Upper lobe of left lung (tissue), 6 donors: ENCODE results near the gene BCL3. TPM values are rescaled to one million over a fixed set of nuclear protein-coding genes. Genes with fewer than 3 reads are reported as not detected.

Experiments used
- ATAC-seq, 2 donors: fragments of 200-7000 bp; cut with Tn5 transposase; one replicate each; pipeline ENCODE4 v1.9.1; 2022; ENCODE audit warnings: mild to moderate bottlenecking in 2 of 2, moderate library complexity in 2 of 2; ENCODE audit not compliant: low FRiP score in 2 of 2
- DNase-seq, 2 donors: peaks; one replicate each; pipeline ENCODE4 v3.0.0-alpha.2; 2019 to 2020
- H3K27ac ChIP-seq, 4 donors: fragments of 200-600 bp; sonication (generic); one replicate each; pipeline ENCODE4 v1.5.1; 2016 to 2019
- H3K27me3 ChIP-seq, 4 donors: fragments of 200-600 bp; sonication (generic); one replicate each; pipeline ENCODE4 v1.5.1; 2017 to 2019
- H3K36me3 ChIP-seq, 4 donors: fragments of 200-600 bp; sonication (generic); one replicate each; pipeline ENCODE4 v1.5.1; 2016 to 2019
- H3K4me1 ChIP-seq, 4 donors: fragments of 200-600 bp; sonication (generic); one replicate each; pipeline ENCODE4 v1.5.1; 2018 to 2019
- H3K4me3 ChIP-seq, 4 donors: fragments of 200-600 bp; sonication (generic); one replicate each; pipeline ENCODE4 v1.5.1; 2017 to 2019; ENCODE audit warnings: mild to moderate bottlenecking in 2 of 4, moderate library complexity in 1 of 4
- H3K9me3 ChIP-seq, 4 donors: fragments of 200-600 bp; sonication (generic); one replicate each; pipeline ENCODE4 v1.5.1; 2018 to 2019
- CTCF ChIP-seq, 6 experiments: fragments of 450-650 bp in 4 of 6; fragments of 200-600 bp in 2 of 6; sonication (generic) in 2 of 6; IDR thresholded peaks; one replicate each; pipeline ENCODE4 v1.5.1; 2016 to 2019; ENCODE audit warnings: antibody characterized with exemption in 6 of 6
- EP300 ChIP-seq, 4 donors: sonication (generic); formaldehyde crosslinking; IDR thresholded peaks; one replicate each; pipeline ENCODE4 v1.5.1; 2017; ENCODE audit warnings: antibody characterized with exemption in 4 of 4, control low read depth in 2 of 4
- POLR2A ChIP-seq, 4 donors: fragments of 450-650 bp; IDR thresholded peaks; one replicate each; pipeline ENCODE4 v1.5.1; 2016 to 2017; ENCODE audit warnings: antibody characterized with exemption in 4 of 4, mild to moderate bottlenecking in 2 of 4
- POLR2AphosphoS5 ChIP-seq, 2 donors: sonication (generic); formaldehyde crosslinking; IDR thresholded peaks; one replicate each; pipeline ENCODE4 v1.5.1; 2017; ENCODE audit warnings: antibody characterized with exemption in 2 of 2
- WGBS, 2 donors: methylation state at CpG; one replicate each; pipeline ENCODE4 v1.1.5; 2017 to 2018; 5-methylcytosine and 5-hydroxymethylcytosine counted together
- total RNA-seq, 6 donors: library from RNA; depleted of rRNA in 4 of 6; stranded (reverse); fragments of >200 nt in 4 of 6; gene quantifications; one replicate each; pipeline versions ENCODE4 v1.1.0 to v1.2.1, GENCODE V29; 2016 to 2021
- donor health status: DM: no; HTN: no; CAD: no; lungs with moderate emphysema.
- donor health status: DM: no; HTN: yes; CAD: no; lungs with severe emphysema.

BCL3 gene
- total RNA-seq, 6 donors from 2014 or later, result 31.1 to 114 (median 71.6) TPM

GRCh38 chr19:44738136-44738535, 10.4 kb upstream of the BCL3 start:
- TF ChIP-seq POLR2A (IDR thresholded peaks at IDR 0.05) (no peak), CTCF (IDR thresholded peaks at IDR 0.05) (no peak), POLR2AphosphoS5 (IDR thresholded peaks at IDR 0.05) (no peak), EP300 (IDR thresholded peaks at IDR 0.05) (no peak)
- 84 to 85% methylated on average over 2 of the region's 2 CpGs for WGBS, 2 donors
- Histone ChIP-seq H3K9me3 (no peaks in the 10 kb centered on the region), H3K27ac (peak overlapping the region in 1 of 4 donors; percentile 44), H3K4me1 (peaks cover 39 to 57% (median 40%) of the 10 kb centered on the region in 4 donors), H3K4me3 (no peak overlapping the region), H3K27me3 (no peaks in the 10 kb centered on the region), H3K36me3 (no peaks in the 10 kb centered on the region)
- DNase-seq (no peak), ATAC-seq (no peak)

- DNase-seq, result peak in 1 of 2 donors; percentile 83
- peaks cover 47 to 65% (median 48%) of the 10 kb centered on the region in 4 donors for H3K4me1 ChIP-seq
- TF ChIP-seq POLR2AphosphoS5 (IDR thresholded peaks at IDR 0.05) (peak in 1 of 2 donors; percentile 47), CTCF (IDR thresholded peaks at IDR 0.05) (no peak), POLR2A (IDR thresholded peaks at IDR 0.05) (no peak), EP300 (IDR thresholded peaks at IDR 0.05) (no peak)
These were observed 9.6 kb upstream of the BCL3 start for GRCh38 chr19:44738603-44739558.

GRCh38 chr19:44740351-44740824, 8.1 kb upstream of the BCL3 start:
- 57 to 58% methylated on average over 3 of the region's 3 CpGs for WGBS, 2 donors
- no peak overlapping the region for H3K4me3 ChIP-seq
- peaks cover 61 to 80% (median 63%) of the 10 kb centered on the region in 4 donors for H3K4me1 ChIP-seq

More at GRCh38 chr19:44738603-44739558, 9.6 kb upstream of the BCL3 start:
- Histone ChIP-seq H3K9me3 (no peaks in the 10 kb centered on the region), H3K36me3 (no peaks in the 10 kb centered on the region), H3K27me3 (no peaks in the 10 kb centered on the region), H3K27ac (peak overlapping the region in 2 of 4 donors; percentile 11 to 44), H3K4me3 (no peak overlapping the region)
- ATAC-seq, result no peak
- 36 to 70% methylated on average over 10 to 11 of the region's 11 CpGs for WGBS, 2 donors

GRCh38 chr19:44741258-44741731, 7.2 kb upstream of the BCL3 start:
- DNase-seq (no peak), ATAC-seq (no peak)
- H3K36me3 ChIP-seq, result no peaks in the 10 kb centered on the region
- no peaks in the 10 kb centered on the region for H3K27me3 ChIP-seq
- H3K4me3 ChIP-seq, result no peak overlapping the region
- H3K27ac ChIP-seq, result peak overlapping the region; percentile 89 to 98 (median 97)
- H3K9me3 ChIP-seq, result no peaks in the 10 kb centered on the region
- peaks cover 70 to 88% (median 72%) of the 10 kb centered on the region in 4 donors for H3K4me1 ChIP-seq
- TF ChIP-seq EP300 (IDR thresholded peaks at IDR 0.05), result no peak
- no peak for TF ChIP-seq POLR2A (IDR thresholded peaks at IDR 0.05)
- TF ChIP-seq CTCF (IDR thresholded peaks at IDR 0.05), result no peak
- no peak for TF ChIP-seq POLR2AphosphoS5 (IDR thresholded peaks at IDR 0.05)
- WGBS, 2 donors, result 43 to 61% methylated on average over 6 of the region's 6 CpGs

More at GRCh38 chr19:44740351-44740824, 8.1 kb upstream of the BCL3 start:
- ATAC-seq, result no peak
- H3K27ac ChIP-seq, result peak overlapping the region; percentile 89 to 98 (median 97)
- no peak for DNase-seq
- TF ChIP-seq EP300 (IDR thresholded peaks at IDR 0.05), result no peak
- H3K9me3 ChIP-seq, result no peaks in the 10 kb centered on the region
- H3K36me3 ChIP-seq, result no peaks in the 10 kb centered on the region
- H3K27me3 ChIP-seq, result no peaks in the 10 kb centered on the region

GRCh38 chr19:44741841-44742329, 6.6 kb upstream of the BCL3 start:
- Histone ChIP-seq H3K4me3 (no peak overlapping the region), H3K27ac (peak overlapping the region; percentile 89 to 98 (median 97)), H3K27me3 (no peaks in the 10 kb centered on the region), H3K4me1 (peaks cover 76 to 94% (median 78%) of the 10 kb centered on the region in 4 donors), H3K9me3 (no peaks in the 10 kb centered on the region), H3K36me3 (no peaks in the 10 kb centered on the region)
- TF ChIP-seq CTCF (IDR thresholded peaks at IDR 0.05) (no peak), POLR2A (IDR thresholded peaks at IDR 0.05) (peak in 3 of 4 donors; percentile 40 to 68 (median 51)), EP300 (IDR thresholded peaks at IDR 0.05) (peak in 2 of 4 donors; percentile 98), POLR2AphosphoS5 (IDR thresholded peaks at IDR 0.05) (peak; percentile 97)
- ATAC-seq (peak; percentile 93 to 96), DNase-seq (peak; percentile 92 to 99)
- 4 to 6% methylated on average over 6 to 13 of the region's 13 CpGs for WGBS, 2 donors
